Heart left ventricle (tissue), 13 donors: ENCODE results near the gene C1QTNF2.

Experiments used
- CTCF ChIP-seq, 12 donors: fragments of 200-600 bp; sonication (generic) in 4 of 12; IDR thresholded peaks; one replicate each; pipeline versions ENCODE4 v1.5.0 to v1.8.0; 2018 to 2022; ENCODE audit warnings: antibody characterized with exemption in 12 of 12, mild to moderate bottlenecking in 5 of 12
- POLR2A ChIP-seq, 2 donors: fragments of 450-650 bp; IDR thresholded peaks; one replicate each; pipeline ENCODE4 v1.6.1; 2017; ENCODE audit warnings: antibody characterized with exemption in 2 of 2, mild to moderate bottlenecking in 2 of 2, moderate library complexity in 2 of 2
- donor health status: ischemic (EF 13 %, LVEDD 7.1; RV severe dilation, severe dysfunction).
- donor health status: DM: no; HTN: yes; CAD: no.
- donor health status: DM: no; HTN: no; CAD: no.
- donor health status: ischemic (EF 25% LVEDD 6.9; RV normal size, moderate dysfunction).
- donor health status: ischemic (EF 25% LVEDD 5.7; RV mildly dilated, moderate dysfunction).
- donor health status: ischemic (EF 35%, LVEDD 5.7; RV mildly dilated, moderate dysfunction).
- donor health status: nonischemic (EF 11% LVEDD 7.7; RV severe dilation, severe dysfunction).
- donor health status: DM: yes; HTN: yes; CAD: no.
- donor health status: PGD.
- donor health status: ischemic (EF 29% LVEDD 5.4; RV normal size, mild dysfunction).
- donor health status: nonischemic (EF 23%, LVEDD 6.1; RV moderate dilation, normal function).

DNA sequence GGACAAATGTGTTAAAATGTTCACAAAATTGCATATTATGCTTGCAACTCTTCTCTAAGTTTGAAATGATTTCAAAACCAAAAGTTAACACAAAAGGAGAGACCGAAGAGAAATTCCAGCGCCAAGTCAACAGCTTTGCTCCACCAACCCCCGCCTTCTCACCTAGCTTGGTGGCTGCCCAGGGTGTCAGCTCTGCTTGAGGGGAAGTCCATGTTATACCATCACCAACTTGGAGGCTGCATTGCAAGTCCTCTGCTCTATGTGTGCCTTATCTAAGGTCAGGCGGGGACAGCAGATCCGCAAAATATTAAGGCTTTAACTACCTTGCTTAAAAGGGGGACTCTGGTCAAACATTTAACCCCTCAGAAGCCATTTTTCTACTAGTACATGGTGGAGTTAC lies 72.7 kb downstream of the C1QTNF2 start:
- TF ChIP-seq POLR2A (IDR thresholded peaks at IDR 0.05) (no peak), CTCF (IDR thresholded peaks at IDR 0.05) (no peak)
